A673 (cell line): Measurements from ENCODE around the gene CYP4F11. TPM values are rescaled to one million over a fixed set of nuclear protein-coding genes. Genes with fewer than 3 reads are reported as not detected.

Experiments used
- BruUV-seq: library from RNA; stranded (reverse); fragments of 400-500 nt; replicated peaks from 2 replicates; lab custom pipeline; 2021; lab: Mats Ljungman, UMichigan
- CTCF ChIA-PET: fragments of 300-600 bp; sonication (Branson Sonifier 250); formaldehyde crosslinking; loops from one replicate; lab custom pipeline; 2022; ENCODE audit warnings: antibody characterized with exemption; lab: Charles Lee
- POLR2A ChIA-PET: fragments of 300-600 bp; sonication (Branson Sonifier 250); formaldehyde crosslinking; loops from one replicate; lab custom pipeline; 2022; ENCODE audit warnings: antibody characterized with exemption; ENCODE audit not compliant: low non-redundant PET; lab: Charles Lee
- DNase-seq: peaks from one replicate; pipeline ENCODE4 v3.0.0-alpha.2; 2015; ENCODE audit warnings: low spot score
- H3K27ac ChIP-seq: fragments of 200-600 bp; sonication (generic); 2 replicates; pipeline ENCODE4 v1.5.1; 2016; ENCODE audit warnings: mixed run types, low read depth, mild to moderate bottlenecking, mixed read lengths, antibody characterized with exemption, low read length; ENCODE audit not compliant: poor library complexity, severe bottlenecking
- H3K27me3 ChIP-seq: fragments of 200-600 bp; sonication (generic); replicated peaks from 2 replicates; pipeline ENCODE4 v1.6.1; 2017; ENCODE audit warnings: mixed run types, low read depth, mild to moderate bottlenecking, mixed read lengths, antibody characterized with exemption, low read length; ENCODE audit not compliant: insufficient read depth, poor library complexity
- H3K36me3 ChIP-seq: fragments of 200-600 bp; sonication (generic); 2 replicates; pipeline ENCODE4 v1.6.1; 2016; ENCODE audit warnings: mixed run types, mild to moderate bottlenecking, mixed read lengths, antibody characterized with exemption, low read length; ENCODE audit not compliant: insufficient read depth, poor library complexity, severe bottlenecking
- H3K4me1 ChIP-seq: fragments of 200-600 bp; sonication (generic); 2 replicates; pipeline ENCODE4 v1.6.1; 2017; ENCODE audit warnings: mixed run types, mild to moderate bottlenecking, mixed read lengths, antibody characterized with exemption, low read length; ENCODE audit not compliant: insufficient read depth, poor library complexity, severe bottlenecking
- H3K4me3 ChIP-seq: fragments of 200-600 bp; sonication (generic); 2 replicates; pipeline ENCODE4 v1.5.1; 2016; ENCODE audit warnings: low read depth, mixed run types, mild to moderate bottlenecking, mixed read lengths, low read length; ENCODE audit not compliant: poor library complexity, severe bottlenecking
- H3K9me3 ChIP-seq: fragments of 200-600 bp; sonication (generic); 2 replicates; pipeline ENCODE4 v1.6.1; 2016; ENCODE audit warnings: mixed run types, low read depth, mild to moderate bottlenecking, mixed read lengths, antibody characterized with exemption, low read length; ENCODE audit not compliant: poor library complexity, severe bottlenecking
- CTCF ChIP-seq: fragments of 300-800, 200-600 bp; sonication (generic); conservative IDR thresholded peaks from 2 replicates; pipeline ENCODE4 v1.5.1; 2017; ENCODE audit warnings: low read depth, mild to moderate bottlenecking, antibody characterized with exemption, low read length, moderate library complexity, mixed read lengths
- EZH2 ChIP-seq: fragments of 200-600 bp; sonication (generic); IDR thresholded peaks from 2 replicates; pipeline ENCODE4 v1.6.1; 2017; ENCODE audit warnings: borderline replicate concordance, low read depth, mild to moderate bottlenecking, mixed read lengths, antibody characterized with exemption, low read length; ENCODE audit not compliant: poor library complexity, severe bottlenecking
- intact Hi-C: fragments of 100-400 bp; cut with micrococcal nuclease; formaldehyde crosslinking; loops from one replicate; pipeline ENCODE4 v1.10.0; 2022; ENCODE audit not compliant: unreplicated experiment
- total RNA-seq: library from RNA; stranded (reverse); gene quantifications from 2 replicates; pipeline ENCODE4 v1.2.3, GENCODE V29; 2021

Gene CYP4F11
- total RNA-seq, 1 experiment from 2014 or later: 0.13 TPM

GRCh38 chr19:15869109-15869555, 65.2 kb downstream of the CYP4F11 start:
- ChIA-PET POLR2A (no interaction called here), CTCF (no interaction called here)
- no peaks in the 10 kb centered on the region for H3K36me3 ChIP-seq
- no peak overlapping the region for H3K27ac ChIP-seq
- intact Hi-C loops: loop anchor here (5.0 kb wide), 1 partner anchor 237 kb away; no protein-coding TSS in a partner anchor
- no TSS peak for BruUV-seq
- no peaks in the 10 kb centered on the region for H3K4me1 ChIP-seq
- no peak overlapping the region for H3K4me3 ChIP-seq
- peaks cover 4% of the 10 kb centered on the region for H3K27me3 ChIP-seq
- H3K9me3 ChIP-seq: no peaks in the 10 kb centered on the region
- peak; percentile 57 for DNase-seq
- TF ChIP-seq EZH2 (no peak), CTCF (peak; percentile 67)

DNA sequence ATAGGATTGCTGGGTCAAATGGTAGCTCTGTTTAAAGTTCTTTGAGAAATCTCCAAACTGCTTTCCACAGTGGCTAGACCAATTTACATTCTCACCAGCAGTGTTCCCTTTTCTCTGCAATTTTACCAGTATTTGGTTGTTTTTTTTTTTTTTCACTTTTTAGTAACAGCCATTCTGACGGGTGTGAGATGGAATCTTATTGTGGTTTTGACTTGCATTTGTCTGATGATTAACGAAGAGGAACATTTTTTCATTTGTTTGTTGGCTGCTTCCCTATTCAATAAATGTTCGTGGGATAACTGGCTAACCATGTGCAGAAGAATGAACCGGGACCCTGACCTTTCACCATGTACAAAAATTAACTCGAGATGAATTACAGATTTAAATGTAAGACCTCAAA, 67.7 kb downstream of the CYP4F11 start:
- no TSS peak for BruUV-seq
- ChIA-PET CTCF (no interaction called here), POLR2A (no interaction called here)
- Histone ChIP-seq H3K27me3 (peaks cover 4% of the 10 kb centered on the region), H3K9me3 (no peaks in the 10 kb centered on the region), H3K27ac (no peak overlapping the region), H3K4me3 (no peak overlapping the region), H3K36me3 (no peaks in the 10 kb centered on the region), H3K4me1 (no peaks in the 10 kb centered on the region)
- no peak for DNase-seq
- intact Hi-C loops: loop anchor here (5.0 kb wide), 1 partner anchor 234 kb away; no protein-coding TSS in a partner anchor
- TF ChIP-seq EZH2 (no peak), CTCF (no peak)

GRCh38 chr19:15864824-15865223, 69.5 kb downstream of the CYP4F11 start:
- H3K4me1 ChIP-seq: no peaks in the 10 kb centered on the region
- DNase-seq: no peak
- intact Hi-C loops: loop anchor here (5.0 kb wide), 1 partner anchor 233 kb away; no protein-coding TSS in a partner anchor
- H3K27ac ChIP-seq: no peak overlapping the region
- ChIA-PET CTCF (no interaction called here), POLR2A (no interaction called here)
- peaks cover 4% of the 10 kb centered on the region for H3K27me3 ChIP-seq
- H3K36me3 ChIP-seq: no peaks in the 10 kb centered on the region
- no peak overlapping the region for H3K4me3 ChIP-seq
- BruUV-seq: no TSS peak
- no peak for TF ChIP-seq EZH2
- no peak for TF ChIP-seq CTCF
- no peaks in the 10 kb centered on the region for H3K9me3 ChIP-seq
